Measurements from ENCODE around the gene STKLD1.

STKLD1 gene

GRCh38 chr9:133357656-133358055, 18.5 kb upstream of the STKLD1 start:
- TF ChIP-seq, protein P1, sequence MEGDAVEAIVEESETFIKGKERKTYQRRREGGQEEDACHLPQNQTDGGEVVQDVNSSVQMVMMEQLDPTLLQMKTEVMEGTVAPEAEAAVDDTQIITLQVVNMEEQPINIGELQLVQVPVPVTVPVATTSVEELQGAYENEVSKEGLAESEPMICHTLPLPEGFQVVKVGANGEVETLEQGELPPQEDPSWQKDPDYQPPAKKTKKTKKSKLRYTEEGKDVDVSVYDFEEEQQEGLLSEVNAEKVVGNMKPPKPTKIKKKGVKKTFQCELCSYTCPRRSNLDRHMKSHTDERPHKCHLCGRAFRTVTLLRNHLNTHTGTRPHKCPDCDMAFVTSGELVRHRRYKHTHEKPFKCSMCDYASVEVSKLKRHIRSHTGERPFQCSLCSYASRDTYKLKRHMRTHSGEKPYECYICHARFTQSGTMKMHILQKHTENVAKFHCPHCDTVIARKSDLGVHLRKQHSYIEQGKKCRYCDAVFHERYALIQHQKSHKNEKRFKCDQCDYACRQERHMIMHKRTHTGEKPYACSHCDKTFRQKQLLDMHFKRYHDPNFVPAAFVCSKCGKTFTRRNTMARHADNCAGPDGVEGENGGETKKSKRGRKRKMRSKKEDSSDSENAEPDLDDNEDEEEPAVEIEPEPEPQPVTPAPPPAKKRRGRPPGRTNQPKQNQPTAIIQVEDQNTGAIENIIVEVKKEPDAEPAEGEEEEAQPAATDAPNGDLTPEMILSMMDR (IDR thresholded peaks at IDR 0.05; ENCODE audit: low read depth, low read length), result no peak
- no peak overlapping the region for H3K4me3 ChIP-seq (ENCODE audit: low read depth, low read length)

GRCh38 chr9:133359399-133360175, 16.6 kb upstream of the STKLD1 start:
- H3K4me3 ChIP-seq (ENCODE audit: low read depth, low read length), result no peak overlapping the region
- TF ChIP-seq, protein P1 (IDR thresholded peaks at IDR 0.05; ENCODE audit: low read depth, low read length), result no peak

- H3K4me3 ChIP-seq (ENCODE audit: low read depth, low read length), result no peak overlapping the region
- TF ChIP-seq, protein P1 (IDR thresholded peaks at IDR 0.05; ENCODE audit: low read depth, low read length), result no peak
Measured at GRCh38 chr9:133360400-133361393, 15.5 kb upstream of the STKLD1 start.

GRCh38 chr9:133361507-133362092, 14.6 kb upstream of the STKLD1 start:
- no peak overlapping the region for H3K4me3 ChIP-seq (ENCODE audit: low read depth, low read length)
- TF ChIP-seq, protein P1 (IDR thresholded peaks at IDR 0.05; ENCODE audit: low read depth, low read length), result no peak

DNA sequence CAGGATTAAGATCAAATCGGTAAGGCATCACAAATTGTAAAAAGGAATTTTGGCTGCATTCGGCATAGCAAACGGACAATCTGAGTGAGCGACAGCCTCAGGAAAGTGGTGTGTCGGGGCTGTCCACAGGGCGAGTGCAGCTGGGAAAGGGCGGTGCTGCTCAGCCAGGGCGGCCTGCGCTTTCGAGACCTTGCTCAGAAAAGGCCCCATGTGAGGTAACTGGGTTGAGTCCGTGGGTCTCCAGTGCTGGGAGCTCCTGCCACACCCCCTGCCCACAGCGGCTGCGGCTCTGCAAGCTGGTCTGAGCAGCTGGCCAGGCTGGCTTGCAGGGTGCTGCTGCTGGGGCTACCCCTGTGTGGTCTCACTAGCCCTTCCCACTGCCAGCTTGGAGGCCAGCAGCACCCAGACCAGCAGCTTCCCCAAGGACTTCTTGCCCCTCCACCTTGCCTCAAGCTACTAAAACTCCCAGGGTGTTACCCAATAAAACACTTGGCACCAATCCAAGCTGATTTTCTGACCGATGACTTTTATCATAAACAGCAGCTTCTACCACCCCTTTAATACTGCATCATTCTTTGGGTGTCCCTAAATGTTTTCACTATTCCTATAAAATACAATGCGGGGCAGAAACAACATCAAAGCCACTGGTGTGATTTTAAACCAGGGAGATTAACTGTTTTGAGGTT, 13.7 kb upstream of the STKLD1 start:
- TF ChIP-seq, protein P1 (IDR thresholded peaks at IDR 0.05; ENCODE audit: low read depth, low read length), result no peak
- H3K4me3 ChIP-seq (ENCODE audit: low read depth, low read length), result no peak overlapping the region

GRCh38 chr9:133366435-133366834, 9.7 kb upstream of the STKLD1 start:
- TF ChIP-seq, protein P1 (IDR thresholded peaks at IDR 0.05; ENCODE audit: low read depth, low read length), result no peak
- no peak overlapping the region for H3K4me3 ChIP-seq (ENCODE audit: low read depth, low read length)
